Astrocyte (in vitro differentiated cells and primary cell): ENCODE results near the gene RGS19. TPM values are rescaled to one million over a fixed set of nuclear protein-coding genes. Genes with fewer than 3 reads are reported as not detected.

ENCODE experiments used
- DNase-seq: peaks from one replicate; pipeline ENCODE4 v3.0.0-alpha.2; 2010; ENCODE audit warnings: low read depth
- FAIRE-seq: peaks from 2 replicates; lab custom pipeline; 2011; peaks lifted over from hg19 to GRCh38; lab: Jason Lieb, UNC
- H2AFZ ChIP-seq: 2 replicates; pipeline ENCODE4 v1.6.0; 2012; ENCODE audit warnings: low read depth, low read length, inconsistent platforms
- H3K27ac ChIP-seq: 2 replicates; pipeline ENCODE4 v1.5.1; 2011; ENCODE audit warnings: low read depth, low read length, inconsistent platforms
- H3K27me3 ChIP-seq: 2 replicates; pipeline ENCODE4 v1.6.0; 2011; ENCODE audit warnings: low read length, inconsistent platforms; ENCODE audit not compliant: insufficient read depth
- H3K36me3 ChIP-seq: 2 replicates; pipeline ENCODE4 v1.5.1; 2011; ENCODE audit warnings: low read length, inconsistent platforms; ENCODE audit not compliant: insufficient read depth
- H3K4me1 ChIP-seq: 2 replicates; pipeline ENCODE4 v1.5.1; 2011; ENCODE audit warnings: low read length, inconsistent platforms; ENCODE audit not compliant: insufficient read depth
- H3K4me2 ChIP-seq: 2 replicates; pipeline ENCODE4 v1.6.0; 2012; ENCODE audit warnings: low read length, inconsistent platforms
- H3K4me3 ChIP-seq: 2 replicates; pipeline ENCODE4 v1.5.1; 2011; ENCODE audit warnings: low read depth, mild to moderate bottlenecking, low read length, inconsistent platforms; ENCODE audit not compliant: insufficient read depth
- H3K79me2 ChIP-seq: 2 replicates; pipeline ENCODE4 v1.6.0; 2012; ENCODE audit warnings: mild to moderate bottlenecking, low read length, inconsistent platforms; ENCODE audit not compliant: insufficient read depth
- H3K9ac ChIP-seq: 2 replicates; pipeline ENCODE4 v1.6.0; 2012; ENCODE audit warnings: mild to moderate bottlenecking, low read length, inconsistent platforms
- H3K9me3 ChIP-seq: 2 replicates; pipeline ENCODE4 v1.5.1; 2012; ENCODE audit warnings: low read depth, mild to moderate bottlenecking, low read length, inconsistent platforms; ENCODE audit not compliant: insufficient read depth
- H4K20me1 ChIP-seq: 2 replicates; pipeline ENCODE4 v1.6.0; 2012; ENCODE audit warnings: low read length, inconsistent platforms; ENCODE audit not compliant: insufficient read depth
- H3K27ac Mint-ChIP-seq: one replicate; pipeline ENCODE4 v1.8.0; 2021; ENCODE audit warnings: mild to moderate bottlenecking, mixed read lengths; ENCODE audit not compliant: unreplicated experiment
- H3K27me3 Mint-ChIP-seq: one replicate; pipeline ENCODE4 v1.8.0; 2021; ENCODE audit warnings: low read depth, mixed read lengths; ENCODE audit not compliant: unreplicated experiment
- H3K36me3 Mint-ChIP-seq: one replicate; pipeline ENCODE4 v1.8.0; 2021; ENCODE audit warnings: low read depth, mixed read lengths; ENCODE audit not compliant: unreplicated experiment
- H3K4me1 Mint-ChIP-seq: one replicate; pipeline ENCODE4 v1.8.0; 2021; ENCODE audit warnings: low read depth, mixed read lengths; ENCODE audit not compliant: unreplicated experiment
- H3K4me3 Mint-ChIP-seq: one replicate; pipeline ENCODE4 v1.8.0; 2021; ENCODE audit warnings: mild to moderate bottlenecking, moderate library complexity, mixed read lengths; ENCODE audit not compliant: unreplicated experiment
- H3K9me3 Mint-ChIP-seq: one replicate; pipeline ENCODE4 v1.8.0; 2021; ENCODE audit warnings: mild to moderate bottlenecking, mixed read lengths; ENCODE audit not compliant: unreplicated experiment
- EZH2 ChIP-seq: IDR thresholded peaks from 2 replicates; pipeline ENCODE4 v1.6.1; 2012; ENCODE audit warnings: mild to moderate bottlenecking, low read length, inconsistent platforms; ENCODE audit not compliant: insufficient read depth
- total RNA-seq: library from RNA; stranded (reverse); gene quantifications from 2 replicates; pipeline ENCODE4 v1.2.1, GENCODE V29; 2021
- TF ChIP-seq, protein P1 (sequence below): IDR thresholded peaks from 2 replicates; pipeline ENCODE4 v1.5.1; 2011; ENCODE audit warnings: low read depth, mild to moderate bottlenecking, inconsistent platforms, low read length, moderate library complexity; ENCODE audit not compliant: insufficient read depth

RGS19 gene
- total RNA-seq, 1 donor from 2014 or later = 18.3 TPM

DNA sequence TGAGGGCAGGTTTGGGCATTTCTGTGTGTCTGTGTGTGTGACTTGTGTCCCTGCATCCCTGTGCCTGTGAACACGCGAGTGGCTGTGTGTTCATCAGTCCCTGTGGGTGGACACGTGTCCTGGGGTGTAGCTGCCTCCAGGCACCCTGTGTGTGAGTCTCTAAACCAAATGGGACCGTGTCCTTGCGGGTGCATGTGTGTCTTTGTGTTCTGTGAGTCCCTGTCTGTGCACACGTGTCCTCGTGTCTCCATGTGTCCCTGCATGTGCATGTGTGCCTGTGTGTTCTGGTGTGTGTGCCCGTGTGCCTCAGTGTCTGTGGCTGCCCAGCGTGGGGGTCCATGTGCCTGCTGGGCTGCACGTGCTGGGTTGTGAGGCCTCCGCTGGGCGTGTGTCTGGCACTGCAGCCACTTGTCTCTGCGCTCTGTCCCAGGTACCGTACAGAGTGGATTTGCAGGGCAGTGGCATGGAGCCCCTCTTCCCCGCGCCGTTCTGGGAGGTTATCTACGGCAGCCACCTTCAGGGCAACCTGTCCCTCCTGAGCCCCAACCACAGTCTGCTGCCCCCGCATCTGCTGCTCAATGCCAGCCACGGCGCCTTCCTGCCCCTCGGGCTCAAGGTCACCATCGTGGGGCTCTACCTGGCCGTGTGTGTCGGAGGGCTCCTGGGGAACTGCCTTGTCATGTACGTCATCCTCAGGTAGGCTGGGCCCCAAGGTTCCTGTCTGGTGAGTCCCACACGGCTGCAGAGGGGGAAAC lies 13.1 kb upstream of the RGS19 start:
- Histone ChIP-seq H3K27me3 (peaks cover 20% of the 10 kb centered on the region), H3K36me3 (no peaks in the 10 kb centered on the region), H3K9ac (no peak overlapping the region), H3K4me2 (no peak overlapping the region), H2AFZ (no peak overlapping the region), H3K27ac (no peak overlapping the region), H3K4me3 (no peak overlapping the region), H4K20me1 (peaks cover 4% of the 10 kb centered on the region), H3K4me1 (no peaks in the 10 kb centered on the region), H3K9me3 (peaks cover 2% of the 10 kb centered on the region), H3K79me2 (no peaks in the 10 kb centered on the region)
- no peak overlapping the region for H3K27ac Mint-ChIP-seq
- H3K4me1 Mint-ChIP-seq = peaks cover 2% of the 10 kb centered on the region
- no peak overlapping the region for H3K4me3 Mint-ChIP-seq
- FAIRE-seq (no peak), DNase-seq (no peak)
- H3K36me3 Mint-ChIP-seq = peaks cover 2% of the 10 kb centered on the region
- no peaks in the 10 kb centered on the region for H3K9me3 Mint-ChIP-seq
- TF ChIP-seq EZH2 = no peak
- TF ChIP-seq, protein P1, sequence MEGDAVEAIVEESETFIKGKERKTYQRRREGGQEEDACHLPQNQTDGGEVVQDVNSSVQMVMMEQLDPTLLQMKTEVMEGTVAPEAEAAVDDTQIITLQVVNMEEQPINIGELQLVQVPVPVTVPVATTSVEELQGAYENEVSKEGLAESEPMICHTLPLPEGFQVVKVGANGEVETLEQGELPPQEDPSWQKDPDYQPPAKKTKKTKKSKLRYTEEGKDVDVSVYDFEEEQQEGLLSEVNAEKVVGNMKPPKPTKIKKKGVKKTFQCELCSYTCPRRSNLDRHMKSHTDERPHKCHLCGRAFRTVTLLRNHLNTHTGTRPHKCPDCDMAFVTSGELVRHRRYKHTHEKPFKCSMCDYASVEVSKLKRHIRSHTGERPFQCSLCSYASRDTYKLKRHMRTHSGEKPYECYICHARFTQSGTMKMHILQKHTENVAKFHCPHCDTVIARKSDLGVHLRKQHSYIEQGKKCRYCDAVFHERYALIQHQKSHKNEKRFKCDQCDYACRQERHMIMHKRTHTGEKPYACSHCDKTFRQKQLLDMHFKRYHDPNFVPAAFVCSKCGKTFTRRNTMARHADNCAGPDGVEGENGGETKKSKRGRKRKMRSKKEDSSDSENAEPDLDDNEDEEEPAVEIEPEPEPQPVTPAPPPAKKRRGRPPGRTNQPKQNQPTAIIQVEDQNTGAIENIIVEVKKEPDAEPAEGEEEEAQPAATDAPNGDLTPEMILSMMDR = no peak
- H3K27me3 Mint-ChIP-seq = peaks cover 38% of the 10 kb centered on the region

DNA sequence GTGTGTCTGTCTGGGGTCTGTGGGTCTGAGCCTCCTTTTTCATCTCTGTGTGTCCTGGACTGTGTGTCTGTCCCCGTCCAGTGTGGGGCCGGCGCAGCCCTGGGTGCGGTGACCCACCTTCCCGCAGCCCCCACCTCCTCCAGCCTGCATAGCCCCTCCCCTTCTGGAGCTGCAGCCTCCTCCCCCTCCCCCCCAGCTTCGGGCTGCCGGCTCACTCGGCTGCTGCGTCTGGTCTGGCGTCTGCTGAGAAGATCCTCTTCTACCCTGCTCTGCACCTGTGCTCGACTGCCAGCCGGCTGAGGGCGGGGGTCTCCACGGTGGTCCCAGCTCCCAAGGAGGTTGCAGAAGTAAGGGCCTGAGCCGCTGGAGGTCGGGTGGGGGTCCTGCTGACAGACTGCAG lies 12.5 kb upstream of the RGS19 start:
- no peak overlapping the region for H3K27ac ChIP-seq
- peaks cover 2% of the 10 kb centered on the region for H3K9me3 ChIP-seq
- H3K4me1 ChIP-seq = no peaks in the 10 kb centered on the region
- H3K36me3 ChIP-seq = no peaks in the 10 kb centered on the region
- TF ChIP-seq EZH2 = no peak
- TF ChIP-seq, protein P1 = no peak
- Mint-ChIP-seq H3K4me3 (no peak overlapping the region), H3K9me3 (no peaks in the 10 kb centered on the region), H3K36me3 (peaks cover under 1% of the 10 kb centered on the region), H3K4me1 (peaks cover 2% of the 10 kb centered on the region), H3K27ac (no peak overlapping the region), H3K27me3 (peaks cover 38% of the 10 kb centered on the region)
- H3K4me3 ChIP-seq = no peak overlapping the region
- H4K20me1 ChIP-seq = peaks cover 4% of the 10 kb centered on the region
- H2AFZ ChIP-seq = no peak overlapping the region
- no peaks in the 10 kb centered on the region for H3K79me2 ChIP-seq
- H3K9ac ChIP-seq = no peak overlapping the region
- no peak for DNase-seq
- FAIRE-seq = no peak
- H3K27me3 ChIP-seq = peaks cover 20% of the 10 kb centered on the region
- H3K4me2 ChIP-seq = no peak overlapping the region

DNA sequence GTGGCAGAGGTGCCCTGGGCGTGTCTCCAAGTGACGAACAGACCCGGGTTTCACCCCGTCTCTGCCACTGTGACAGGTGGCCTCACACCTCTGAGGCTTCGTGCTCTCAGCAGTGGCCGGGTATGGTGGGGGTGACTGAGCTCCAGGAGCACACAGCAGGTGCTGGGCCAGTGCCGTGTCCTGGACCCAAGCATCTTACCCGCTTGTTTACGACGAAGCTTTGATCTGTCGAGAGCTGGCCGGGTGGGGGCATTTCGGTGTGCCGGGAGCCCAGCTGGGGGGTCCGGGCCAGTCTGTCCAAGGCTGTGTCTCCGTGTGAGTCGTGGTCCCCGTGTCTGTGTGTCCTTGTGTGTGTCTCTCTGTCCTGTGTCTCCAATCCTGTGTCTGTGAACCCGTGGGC lies 12.0 kb upstream of the RGS19 start:
- H3K9me3 Mint-ChIP-seq = no peaks in the 10 kb centered on the region
- Histone ChIP-seq H3K79me2 (no peaks in the 10 kb centered on the region), H3K4me1 (no peaks in the 10 kb centered on the region), H3K27me3 (peaks cover 20% of the 10 kb centered on the region), H3K9ac (no peak overlapping the region), H3K9me3 (peaks cover 2% of the 10 kb centered on the region), H3K4me3 (no peak overlapping the region), H2AFZ (no peak overlapping the region), H3K4me2 (no peak overlapping the region), H4K20me1 (peaks cover 4% of the 10 kb centered on the region), H3K36me3 (no peaks in the 10 kb centered on the region), H3K27ac (no peak overlapping the region)
- H3K4me3 Mint-ChIP-seq = no peak overlapping the region
- FAIRE-seq (no peak), DNase-seq (no peak)
- H3K27me3 Mint-ChIP-seq = peaks cover 39% of the 10 kb centered on the region
- TF ChIP-seq EZH2 = no peak
- TF ChIP-seq, protein P1 = no peak
- H3K4me1 Mint-ChIP-seq = peaks cover 2% of the 10 kb centered on the region
- no peaks in the 10 kb centered on the region for H3K36me3 Mint-ChIP-seq
- no peak overlapping the region for H3K27ac Mint-ChIP-seq
